HCT116 (cell line): ENCODE results near the gene IFT52. TPM values are rescaled to one million over a fixed set of nuclear protein-coding genes. Genes with fewer than 3 reads are reported as not detected.

Experiments
- ATAC-seq: fragments of 200-7000 bp; cut with Tn5 transposase; 2 replicates; pipeline ENCODE4 v1.9.1; 2020; ENCODE audit warnings: mild to moderate bottlenecking, moderate library complexity
- BruUV-seq: library from RNA; stranded (reverse); fragments of 400-500 nt; replicated peaks from 2 replicates; lab custom pipeline; 2021; lab: Mats Ljungman, UMichigan
- CTCF ChIA-PET: fragments of 300-600 bp; sonication (Branson Sonifier 250); formaldehyde crosslinking; loops from one replicate; lab custom pipeline; 2021; ENCODE audit warnings: antibody characterized with exemption; lab: Charles Lee
- POLR2A ChIA-PET: fragments of 300-600, 350-600 bp; sonication (Branson Sonifier 250); formaldehyde crosslinking; loops from one replicate; lab custom pipeline; 2021; ENCODE audit warnings: antibody characterized with exemption; lab: Charles Lee
- RAD21 ChIA-PET, 2 experiments: fragments of 300-600 bp; sonication (Branson Sonifier 250); formaldehyde crosslinking; loops; one replicate each; lab custom pipeline; 2023; ENCODE audit warnings: low total read pairs in 2 of 2; ENCODE audit not compliant: uncharacterized antibody in 2 of 2, unreplicated experiment in 2 of 2, low non-redundant PET in 1 of 2; lab: Charles Lee
- DNase-seq: peaks from one replicate; pipeline ENCODE4 v3.0.0-alpha.2; 2010; ENCODE audit warnings: low read depth, low spot score
- H2AFZ ChIP-seq: fragments of 200-600 bp; shearing (Covaris generic), sonication (generic); 2 replicates; pipeline ENCODE4 v1.6.1; 2017; ENCODE audit warnings: low read depth, mixed run types, mixed read lengths, antibody characterized with exemption, low read length; ENCODE audit not compliant: poor library complexity, severe bottlenecking
- H3K27ac ChIP-seq: 2 replicates; pipeline ENCODE4 v1.5.1; 2012; ENCODE audit warnings: low read depth, low read length
- H3K27me3 ChIP-seq: fragments of 200-600 bp; sonication (generic); 2 replicates; pipeline ENCODE4 v1.6.1; 2016; ENCODE audit warnings: mixed run types, low read length, mixed read lengths; ENCODE audit not compliant: insufficient read depth
- H3K36me3 ChIP-seq, 2 experiments: fragments of 200-500 bp in 1 of 2; fragments of 200-600 bp in 1 of 2; sonication (Bioruptor generic) in 1 of 2; sonication (generic) in 1 of 2; 2 replicates each; pipeline versions ENCODE4 v1.5.1 to v1.6.1; 2014 to 2016; ENCODE audit warnings: low read length in 2 of 2, inconsistent platforms in 1 of 2, mixed read lengths in 1 of 2, mixed run types in 1 of 2; ENCODE audit not compliant: insufficient read depth in 2 of 2, control insufficient read depth in 1 of 2
- H3K4me1 ChIP-seq, 2 experiments: fragments of 200-600 bp in 1 of 2; sonication (generic) in 1 of 2; 2 replicates each; pipeline versions ENCODE4 v1.5.1 to v1.6.1; 2012 to 2017; ENCODE audit warnings: low read length in 2 of 2, inconsistent platforms in 1 of 2, mild to moderate bottlenecking in 1 of 2, mixed read lengths in 1 of 2, mixed run types in 1 of 2, moderate library complexity in 1 of 2; ENCODE audit not compliant: insufficient read depth in 2 of 2, control insufficient read depth in 1 of 2
- H3K4me2 ChIP-seq: fragments of 200-600 bp; sonication (generic); 2 replicates; pipeline ENCODE4 v1.6.1; 2017; ENCODE audit warnings: mixed run types, low read length, mixed read lengths
- H3K4me3 ChIP-seq, 2 experiments: fragments of 200-600 bp in 1 of 2; sonication (generic) in 1 of 2; replicated peaks in 1 of 2; 2 replicates each; pipeline ENCODE4 v1.5.1; 2011 to 2016; ENCODE audit warnings: low read length in 2 of 2, control low read depth in 1 of 2, low read depth in 1 of 2, mild to moderate bottlenecking in 1 of 2, mixed read lengths in 1 of 2, mixed run types in 1 of 2
- H3K79me2 ChIP-seq: fragments of 200-600 bp; sonication (generic); 2 replicates; pipeline ENCODE4 v1.6.1; 2017; ENCODE audit warnings: mild to moderate bottlenecking, mixed run types, low read length, moderate library complexity, mixed read lengths; ENCODE audit not compliant: insufficient read depth
- H3K9ac ChIP-seq: fragments of 200-600 bp; sonication (generic); 2 replicates; pipeline ENCODE4 v1.6.1; 2016; ENCODE audit warnings: low read length, mixed read lengths
- H3K9me2 ChIP-seq: fragments of 200-600 bp; sonication (generic), shearing (Covaris generic); 2 replicates; pipeline ENCODE4 v1.6.1; 2017; ENCODE audit warnings: mixed run types, mild to moderate bottlenecking, moderate library complexity; ENCODE audit not compliant: insufficient read depth
- H3K9me3 ChIP-seq, 2 experiments: fragments of 200-500 bp in 1 of 2; fragments of 200-600 bp in 1 of 2; sonication (Bioruptor generic) in 1 of 2; sonication (generic) in 1 of 2; 2 replicates each; pipeline ENCODE4 v1.6.1; 2014 to 2017; ENCODE audit warnings: low read length in 2 of 2, mixed read lengths in 2 of 2, inconsistent platforms in 1 of 2, low read depth in 1 of 2, mild to moderate bottlenecking in 1 of 2, mixed run types in 1 of 2, moderate library complexity in 1 of 2; ENCODE audit not compliant: control insufficient read depth in 1 of 2, insufficient read depth in 1 of 2
- H4K20me1 ChIP-seq: fragments of 200-600 bp; sonication (generic), shearing (Covaris generic); 2 replicates; pipeline ENCODE4 v1.6.1; 2017; ENCODE audit warnings: mixed run types, mild to moderate bottlenecking, moderate library complexity; ENCODE audit not compliant: insufficient read depth
- CBX3 ChIP-seq: IDR thresholded peaks from 2 replicates; pipeline ENCODE4 v1.6.1; 2012; ENCODE audit warnings: low read depth
- CEBPB ChIP-seq: IDR thresholded peaks from 2 replicates; pipeline ENCODE4 v1.6.1; 2012; ENCODE audit warnings: low read depth
- ELF1 ChIP-seq: IDR thresholded peaks from 2 replicates; pipeline ENCODE4 v1.6.1; 2012; ENCODE audit warnings: low read depth, borderline replicate concordance
- EZH2 ChIP-seq: fragments of 200-600 bp; sonication (generic); IDR thresholded peaks from 2 replicates; pipeline ENCODE4 v1.6.1; 2017; ENCODE audit warnings: antibody characterized with exemption, mixed run types
- FOSL1 ChIP-seq: IDR thresholded peaks from 2 replicates; pipeline ENCODE4 v1.6.1; 2012; ENCODE audit warnings: low read depth
- JUND ChIP-seq: IDR thresholded peaks from 2 replicates; pipeline ENCODE4 v1.6.1; 2012
- POLR2A ChIP-seq: IDR thresholded peaks from 2 replicates; pipeline ENCODE4 v1.7.0; 2011; ENCODE audit warnings: borderline replicate concordance; ENCODE audit not compliant: insufficient read depth, insufficient read length; ENCODE audit errors: extremely low read depth
- RAD21 ChIP-seq: IDR thresholded peaks from 2 replicates; pipeline ENCODE4 v1.6.1; 2012; ENCODE audit warnings: low read depth, mild to moderate bottlenecking
- SP1 ChIP-seq: IDR thresholded peaks from 2 replicates; pipeline ENCODE4 v1.6.1; 2012; ENCODE audit warnings: low read depth
- TCF7L2 ChIP-seq: IDR thresholded peaks from 2 replicates; pipeline ENCODE4 v1.7.0; 2011; ENCODE audit warnings: borderline replicate concordance, inconsistent platforms; ENCODE audit not compliant: insufficient read depth, insufficient read length; ENCODE audit errors: extremely low read depth
- YY1 ChIP-seq: IDR thresholded peaks from 2 replicates; pipeline ENCODE4 v1.6.1; 2011; ENCODE audit warnings: low read length, low read depth, moderate library complexity, mild to moderate bottlenecking; ENCODE audit not compliant: insufficient replicate concordance; ENCODE audit errors: extremely low read depth
- ZFX ChIP-seq: fragments of 450-650 bp; IDR thresholded peaks from 2 replicates; pipeline ENCODE4 v1.6.1; 2017
- intact Hi-C: fragments of 100-400 bp; cut with micrococcal nuclease; formaldehyde crosslinking; loops from 2 replicates; pipeline ENCODE4 v1.10.0; 2022
- total RNA-seq: library from RNA; stranded (reverse); gene quantifications from one replicate; pipeline ENCODE4 v1.2.1, GENCODE V29; 2021; ENCODE audit not compliant: unreplicated experiment
- TF ChIP-seq, protein P1 (sequence below): IDR thresholded peaks from 2 replicates; pipeline ENCODE4 v1.6.1; 2012; ENCODE audit warnings: low read depth
- TF ChIP-seq, protein P2 (sequence below): IDR thresholded peaks from 2 replicates; pipeline ENCODE4 v1.6.1; 2012

IFT52 gene
- total RNA-seq, 1 experiment from 2014 or later, result 29.0 TPM

GRCh38 chr20:43579861-43580793 is 10.6 kb upstream of the IFT52 start (continued):
- TF ChIP-seq, protein P1, sequence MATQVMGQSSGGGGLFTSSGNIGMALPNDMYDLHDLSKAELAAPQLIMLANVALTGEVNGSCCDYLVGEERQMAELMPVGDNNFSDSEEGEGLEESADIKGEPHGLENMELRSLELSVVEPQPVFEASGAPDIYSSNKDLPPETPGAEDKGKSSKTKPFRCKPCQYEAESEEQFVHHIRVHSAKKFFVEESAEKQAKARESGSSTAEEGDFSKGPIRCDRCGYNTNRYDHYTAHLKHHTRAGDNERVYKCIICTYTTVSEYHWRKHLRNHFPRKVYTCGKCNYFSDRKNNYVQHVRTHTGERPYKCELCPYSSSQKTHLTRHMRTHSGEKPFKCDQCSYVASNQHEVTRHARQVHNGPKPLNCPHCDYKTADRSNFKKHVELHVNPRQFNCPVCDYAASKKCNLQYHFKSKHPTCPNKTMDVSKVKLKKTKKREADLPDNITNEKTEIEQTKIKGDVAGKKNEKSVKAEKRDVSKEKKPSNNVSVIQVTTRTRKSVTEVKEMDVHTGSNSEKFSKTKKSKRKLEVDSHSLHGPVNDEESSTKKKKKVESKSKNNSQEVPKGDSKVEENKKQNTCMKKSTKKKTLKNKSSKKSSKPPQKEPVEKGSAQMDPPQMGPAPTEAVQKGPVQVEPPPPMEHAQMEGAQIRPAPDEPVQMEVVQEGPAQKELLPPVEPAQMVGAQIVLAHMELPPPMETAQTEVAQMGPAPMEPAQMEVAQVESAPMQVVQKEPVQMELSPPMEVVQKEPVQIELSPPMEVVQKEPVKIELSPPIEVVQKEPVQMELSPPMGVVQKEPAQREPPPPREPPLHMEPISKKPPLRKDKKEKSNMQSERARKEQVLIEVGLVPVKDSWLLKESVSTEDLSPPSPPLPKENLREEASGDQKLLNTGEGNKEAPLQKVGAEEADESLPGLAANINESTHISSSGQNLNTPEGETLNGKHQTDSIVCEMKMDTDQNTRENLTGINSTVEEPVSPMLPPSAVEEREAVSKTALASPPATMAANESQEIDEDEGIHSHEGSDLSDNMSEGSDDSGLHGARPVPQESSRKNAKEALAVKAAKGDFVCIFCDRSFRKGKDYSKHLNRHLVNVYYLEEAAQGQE, result no peak
- TF ChIP-seq, all 23 proteins: peak for 0

DNA sequence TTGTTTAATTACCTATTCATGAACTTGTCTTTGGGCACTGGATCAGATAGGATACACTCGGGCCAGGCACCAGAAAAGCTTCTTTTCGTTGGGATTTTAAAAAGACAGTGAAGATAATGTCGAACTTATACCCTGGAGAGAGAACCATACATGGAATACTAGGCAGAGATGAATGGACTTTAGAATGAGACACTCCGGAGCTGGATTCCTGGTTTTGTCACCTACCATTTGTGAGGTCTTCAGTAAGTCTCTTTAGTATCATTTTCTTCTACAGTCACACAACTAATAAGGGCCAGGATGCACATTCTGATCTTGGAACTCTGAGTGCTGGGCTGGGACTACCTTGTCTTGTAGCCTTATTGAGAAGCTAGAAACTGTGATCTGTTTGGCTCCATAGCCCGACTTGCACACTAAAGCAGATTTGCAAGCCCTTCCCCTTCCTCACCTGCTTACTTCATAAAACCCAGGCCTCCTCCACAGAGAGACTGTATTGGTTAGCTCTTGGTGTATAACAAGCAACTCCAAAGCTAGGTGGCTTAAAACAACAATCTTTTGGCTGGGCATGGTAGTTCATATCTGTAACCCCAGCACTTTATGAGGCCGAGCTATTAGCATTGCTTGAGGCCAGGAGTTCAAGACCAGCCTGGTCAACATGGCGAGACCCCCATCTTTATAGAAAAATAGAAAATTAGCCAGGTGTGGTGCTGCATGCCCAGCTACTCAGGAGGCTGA is 7.4 kb upstream of the IFT52 start:
- no peaks in the 10 kb centered on the region for H3K9me3 ChIP-seq
- BruUV-seq, result no TSS peak
- H3K4me3 ChIP-seq, result no peak overlapping the region
- ChIA-PET RAD21 (interaction anchor here in 1 of 2 experiments (0.6 kb wide), 1 partner anchor 72 kb away, joined by 3 read pairs; no protein-coding TSS in a partner anchor), POLR2A (no interaction called here), CTCF (no interaction called here)
- no peaks in the 10 kb centered on the region for H3K9me2 ChIP-seq
- no peaks in the 10 kb centered on the region for H3K36me3 ChIP-seq
- no peaks in the 10 kb centered on the region for H3K79me2 ChIP-seq
- H3K27me3 ChIP-seq, result no peaks in the 10 kb centered on the region
- H4K20me1 ChIP-seq, result no peaks in the 10 kb centered on the region
- intact Hi-C loops, result no loop called here
- H2AFZ ChIP-seq, result no peak overlapping the region
- no peak for ATAC-seq
- H3K4me2 ChIP-seq, result no peak overlapping the region
- no peak for DNase-seq
- H3K27ac ChIP-seq, result no peak overlapping the region
- H3K9ac ChIP-seq, result no peak overlapping the region
- H3K4me1 ChIP-seq, result no peaks in the 10 kb centered on the region
- TF ChIP-seq, protein P2, sequence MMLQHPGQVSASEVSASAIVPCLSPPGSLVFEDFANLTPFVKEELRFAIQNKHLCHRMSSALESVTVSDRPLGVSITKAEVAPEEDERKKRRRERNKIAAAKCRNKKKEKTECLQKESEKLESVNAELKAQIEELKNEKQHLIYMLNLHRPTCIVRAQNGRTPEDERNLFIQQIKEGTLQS, result no peak
- TF ChIP-seq POLR2A (no peak), SP1 (no peak), ZFX (no peak), YY1 (no peak), TCF7L2 (no peak), CEBPB (no peak), JUND (no peak), FOSL1 (no peak), RAD21 (no peak), ELF1 (no peak), EZH2 (no peak), CBX3 (no peak)
- TF ChIP-seq, protein P1, result no peak
